GM15510 (cell line): ENCODE measurements around the gene A2ML1.

Source experiments
- POLR2A ChIP-seq: IDR thresholded peaks from 3 replicates; pipeline ENCODE4 v1.6.1; 2011; ENCODE audit warnings: borderline replicate concordance; ENCODE audit not compliant: insufficient read length; ENCODE audit errors: extremely low read depth

Gene A2ML1

GRCh38 chr12:8823565-8824300, 1.3 kb downstream of the A2ML1 start:
- TF ChIP-seq POLR2A = no peak

GRCh38 chr12:8827551-8828256, 5.3 kb downstream of the A2ML1 start:
- TF ChIP-seq POLR2A = no peak

GRCh38 chr12:8828257-8829124, 6.1 kb downstream of the A2ML1 start:
- TF ChIP-seq POLR2A = no peak

GRCh38 chr12:8829125-8829518, 6.7 kb downstream of the A2ML1 start:
- no peak for TF ChIP-seq POLR2A

GRCh38 chr12:8829621-8830020, 7.2 kb downstream of the A2ML1 start:
- no peak for TF ChIP-seq POLR2A

GRCh38 chr12:8831116-8831515, 8.7 kb downstream of the A2ML1 start:
- TF ChIP-seq POLR2A = no peak

- no peak for TF ChIP-seq POLR2A
These were observed 10.1 kb downstream of the A2ML1 start for GRCh38 chr12:8832500-8832899.

GRCh38 chr12:8834230-8834629, 11.8 kb downstream of the A2ML1 start:
- TF ChIP-seq POLR2A = no peak

- TF ChIP-seq POLR2A = no peak
These were observed 14.9 kb downstream of the A2ML1 start for GRCh38 chr12:8837291-8837690.

- no peak for TF ChIP-seq POLR2A
These were observed 17.9 kb downstream of the A2ML1 start for GRCh38 chr12:8840321-8840720.

- TF ChIP-seq POLR2A = no peak
These were observed 18.7 kb downstream of the A2ML1 start for GRCh38 chr12:8840938-8841633.

GRCh38 chr12:8841778-8842177, 19.4 kb downstream of the A2ML1 start:
- no peak for TF ChIP-seq POLR2A

- no peak for TF ChIP-seq POLR2A
These were observed 22.2 kb downstream of the A2ML1 start for GRCh38 chr12:8844665-8845064.

- TF ChIP-seq POLR2A = no peak
These were observed 23.9 kb downstream of the A2ML1 start for GRCh38 chr12:8846305-8846704.

- TF ChIP-seq POLR2A = no peak
These were observed 25.0 kb downstream of the A2ML1 start for GRCh38 chr12:8847435-8847834.
